K562 (cell line): ENCODE results near the gene RPL27A. TPM values are rescaled to one million over a fixed set of nuclear protein-coding genes. Genes with fewer than 3 reads are reported as not detected.
A peak's percentile ranks its signal among the peaks of the same experiment; 100 is the strongest.

ENCODE experiments used
- BACH1 ChIP-seq: fragments of 200-800 bp; sonication (Bioruptor generic); IDR thresholded peaks from 2 replicates; pipeline ENCODE4 v1.6.1; 2016; ENCODE audit warnings: missing genetic modification characterization, missing compliant biosample characterization
- CTBP1 ChIP-seq: fragments of 450-650 bp; IDR thresholded peaks from 2 replicates; pipeline ENCODE4 v1.6.1; 2016; ENCODE audit warnings: borderline replicate concordance
- FOXK1 ChIP-seq: sonication (generic); formaldehyde crosslinking; IDR thresholded peaks from 2 replicates; pipeline ENCODE4 v1.8.0; 2022; ENCODE audit warnings: missing genetic modification reagents, mild to moderate bottlenecking, borderline replicate concordance
- FOXP1 ChIP-seq: sonication (generic); formaldehyde crosslinking; IDR thresholded peaks from 2 replicates; pipeline ENCODE4 v1.8.0; 2022; ENCODE audit warnings: mild to moderate bottlenecking, missing genetic modification reagents
- GTF2E2 ChIP-seq: fragments of 200-800 bp; sonication (Bioruptor generic); IDR thresholded peaks from 2 replicates; pipeline ENCODE4 v1.6.1; 2016; ENCODE audit warnings: missing genetic modification characterization, missing compliant biosample characterization
- HDAC2 ChIP-seq: fragments of 450-650 bp; IDR thresholded peaks from 2 replicates; pipeline ENCODE4 v1.6.1; 2016; ENCODE audit warnings: mild to moderate bottlenecking
- MAFF ChIP-seq: IDR thresholded peaks from 2 replicates; pipeline ENCODE4 v1.6.1; 2012; ENCODE audit warnings: low read length, improper control_type of control experiment
- MEF2D ChIP-seq: conservative IDR thresholded peaks from 2 replicates; pipeline ENCODE4 v1.6.1; 2016; ENCODE audit warnings: low read depth, missing genetic modification characterization, missing compliant biosample characterization
- MTA3 ChIP-seq: fragments of 450-650 bp; formaldehyde crosslinking; IDR thresholded peaks from 2 replicates; pipeline ENCODE4 v1.6.1; 2017; ENCODE audit warnings: mild to moderate bottlenecking, borderline replicate concordance
- NUFIP1 ChIP-seq: fragments of 450-650 bp; IDR thresholded peaks from 2 replicates; pipeline ENCODE4 v1.6.1; 2018; ENCODE audit not compliant: partially characterized antibody
- PHF8 ChIP-seq: fragments of 200-600 bp; sonication (generic); IDR thresholded peaks from 2 replicates; pipeline ENCODE4 v1.6.1; 2012; ENCODE audit warnings: mixed run types, mild to moderate bottlenecking, inconsistent platforms, low read length, moderate library complexity, borderline replicate concordance
- RFX5 ChIP-seq: IDR thresholded peaks from 2 replicates; pipeline ENCODE4 v1.6.1; 2011; ENCODE audit warnings: low read depth, mild to moderate bottlenecking, improper control_type of control experiment, low read length
- SAP30 ChIP-seq: fragments of 200-600 bp; sonication (generic); IDR thresholded peaks from 2 replicates; pipeline ENCODE4 v1.6.1; 2012; ENCODE audit warnings: borderline replicate concordance, low read depth, mild to moderate bottlenecking, moderate library complexity, low read length, control low read depth, inconsistent platforms; ENCODE audit not compliant: insufficient read depth, poor library complexity, severe bottlenecking
- SIN3A ChIP-seq, 2 experiments: fragments of 150-350 bp in 1 of 2; IDR thresholded peaks; 2 replicates each; pipeline ENCODE4 v1.6.1; 2011 to 2016; ENCODE audit warnings: borderline replicate concordance in 2 of 2, low read depth in 2 of 2, low read length in 2 of 2, mild to moderate bottlenecking in 2 of 2, moderate library complexity in 2 of 2; ENCODE audit not compliant: control insufficient read depth in 1 of 2
- SMAD1 ChIP-seq: fragments of 150-350 bp; IDR thresholded peaks from 2 replicates; pipeline ENCODE4 v1.6.1; 2014; ENCODE audit warnings: low read length, low read depth; ENCODE audit not compliant: partially characterized antibody
- SP1 ChIP-seq: sonication (generic); formaldehyde crosslinking; IDR thresholded peaks from 2 replicates; pipeline ENCODE4 v1.8.1; 2022; ENCODE audit warnings: mild to moderate bottlenecking, missing genetic modification reagents
- SRF ChIP-seq, 2 experiments: fragments of 250-450, 450-650 bp in 1 of 2; sonication (Bioruptor Pico) in 1 of 2; sonication (generic) in 1 of 2; formaldehyde crosslinking; IDR thresholded peaks; 2 replicates each; pipeline versions ENCODE4 v1.5.0 to v1.5.1; 2020 to 2022; ENCODE audit warnings: mild to moderate bottlenecking in 1 of 2, missing genetic modification reagents in 1 of 2
- TOE1 ChIP-seq, 2 experiments: fragments of 450-650 bp in 1 of 2; sonication (generic) in 1 of 2; formaldehyde crosslinking in 1 of 2; IDR thresholded peaks; 2 replicates each; pipeline versions ENCODE4 v1.7.1 to v1.8.0; 2016 to 2022; ENCODE audit warnings: borderline replicate concordance in 2 of 2, mild to moderate bottlenecking in 2 of 2, antibody characterized with exemption in 1 of 2, inconsistent platforms in 1 of 2, low read depth in 1 of 2, missing genetic modification reagents in 1 of 2, moderate library complexity in 1 of 2
- ZC3H4 ChIP-seq: sonication (generic); formaldehyde crosslinking; IDR thresholded peaks from 2 replicates; pipeline ENCODE4 v1.9.0; 2021; ENCODE audit warnings: missing genetic modification reagents, borderline replicate concordance
- ZFPM2 ChIP-seq: fragments of 250-450 bp; sonication (Bioruptor Pico); IDR thresholded peaks from 2 replicates; pipeline ENCODE4 v1.5.1; 2022; ENCODE audit warnings: mild to moderate bottlenecking
- ZNF143 ChIP-seq: sonication (generic); formaldehyde crosslinking; IDR thresholded peaks from 2 replicates; pipeline ENCODE4 v1.9.0; 2022; ENCODE audit warnings: mild to moderate bottlenecking, missing genetic modification reagents
- ZNF764 ChIP-seq: fragments of 250-450 bp; sonication (Bioruptor Pico); IDR thresholded peaks from 2 replicates; pipeline ENCODE4 v1.4.0; 2020; ENCODE audit warnings: low read depth, mild to moderate bottlenecking, moderate library complexity
- ZSCAN29 ChIP-seq: fragments of 450-650 bp; IDR thresholded peaks from 2 replicates; pipeline ENCODE4 v1.6.1; 2017
- polyA plus RNA-seq, 8 experiments: library from polyadenylated mRNA; depleted of rRNA in 4 of 8; stranded (reverse) in 5 of 8; unstranded in 3 of 8; fragments of >200 nt; fragmentation: Nextera tagmentation in 2 of 8; fragmentation: Illumina TruSeq in 1 of 8; extraction: Ambion mirVana in 2 of 8; extraction: Trizol in 1 of 8; gene quantifications; 2 replicates each; pipeline versions ENCODE4 v1.2.1 to v1.2.3, GENCODE V29; 2011 to 2014; ENCODE audit warnings: inconsistent platforms in 1 of 8, missing spikeins in 1 of 8
- total RNA-seq, 7 experiments: library from RNA; depleted of rRNA in 6 of 7; stranded (reverse); fragments of >200 nt in 6 of 7; fragmentation: Illumina TruSeq in 2 of 7; extraction: Trizol in 2 of 7; gene quantifications; 2 replicates each; pipeline versions ENCODE4 v1.2.1 to v1.2.3, GENCODE V29; 2011 to 2021; ENCODE audit warnings: low replicate concordance in 1 of 7
- TF ChIP-seq, protein P1 (sequence below), 2 experiments: fragments of 450-650 bp; IDR thresholded peaks; 2 replicates each; pipeline ENCODE4 v1.6.1; 2016
- TF ChIP-seq, protein P2 (sequence below): fragments of 450-650 bp; IDR thresholded peaks from 2 replicates; pipeline ENCODE4 v1.6.1; 2016; ENCODE audit warnings: antibody characterized with exemption

RPL27A gene
- total and polyA plus RNA-seq, 9 of the 15 experiments (the other 6 are each of a cell fraction or from before 2014, with no cell fraction given): 790 to 4,241 (median 2,267) TPM

GRCh38 chr11:8682303-8683114, at the start of gene RPL27A, which contains the start of gene TRIM66 (continued):
- TF ChIP-seq FOXK1 (CRISPR knock-in tag) (0 out of 2 replicates have a peak, but pooled peaks have one; percentile 7), ZSCAN29 (no peak), ZNF764 (CRISPR knock-in tag) (no peak), ZNF143 (CRISPR knock-in tag) (no peak), SAP30 (peak; percentile 49), MAFF (peak; percentile 35; the same call in 1 of the 2 replicates), ZC3H4 (CRISPR knock-in tag) (0 out of 2 replicates have a peak, but pooled peaks have one; percentile 28), SIN3A (IDR thresholded peaks at IDR 0.05; ENCODE audit: borderline replicate concordance in 2 of 2, control insufficient read depth in 1 of 2, low read depth in 2 of 2, low read length in 2 of 2) (peak; percentile 48 to 51; a peak in 2 of 4 replicates), MTA3 (0 out of 2 replicates have a peak, but pooled peaks have one; percentile 69), SRF (CRISPR knock-in tag; IDR thresholded peaks at IDR 0.05) (peak in 1 of 2 experiments; percentile 76; a peak in 2 of 4 replicates), SP1 (peak; percentile 86), RFX5 (no peak), BACH1 (no peak), MEF2D (tag) (no peak), ZFPM2 (CRISPR knock-in tag) (0 out of 2 replicates have a peak, but pooled peaks have one; percentile 25), SMAD1 (peak; percentile 74), CTBP1 (peak; percentile 60), NUFIP1 (no peak), GTF2E2 (tag) (peak; percentile 98), TOE1 (IDR thresholded peaks at IDR 0.05; ENCODE audit: borderline replicate concordance) (no peak), TOE1 (CRISPR knock-in tag; IDR thresholded peaks at IDR 0.05; ENCODE audit: borderline replicate concordance, low read depth) (peak; percentile 30; the same call in 1 of the 2 replicates), HDAC2 (peak; percentile 28; the same call in 1 of the 2 replicates), PHF8 (peak; percentile 98), FOXP1 (CRISPR knock-in tag) (peak; percentile 52; the same call in 1 of the 2 replicates)
- TF ChIP-seq, protein P1, sequence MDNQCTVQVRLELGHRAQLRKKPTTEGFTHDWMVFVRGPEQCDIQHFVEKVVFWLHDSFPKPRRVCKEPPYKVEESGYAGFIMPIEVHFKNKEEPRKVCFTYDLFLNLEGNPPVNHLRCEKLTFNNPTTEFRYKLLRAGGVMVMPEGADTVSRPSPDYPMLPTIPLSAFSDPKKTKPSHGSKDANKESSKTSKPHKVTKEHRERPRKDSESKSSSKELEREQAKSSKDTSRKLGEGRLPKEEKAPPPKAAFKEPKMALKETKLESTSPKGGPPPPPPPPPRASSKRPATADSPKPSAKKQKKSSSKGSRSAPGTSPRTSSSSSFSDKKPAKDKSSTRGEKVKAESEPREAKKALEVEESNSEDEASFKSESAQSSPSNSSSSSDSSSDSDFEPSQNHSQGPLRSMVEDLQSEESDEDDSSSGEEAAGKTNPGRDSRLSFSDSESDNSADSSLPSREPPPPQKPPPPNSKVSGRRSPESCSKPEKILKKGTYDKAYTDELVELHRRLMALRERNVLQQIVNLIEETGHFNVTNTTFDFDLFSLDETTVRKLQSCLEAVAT (IDR thresholded peaks at IDR 0.05): peak; percentile 30 to 71; a peak in 1 of 4 replicates
- TF ChIP-seq, protein P2, sequence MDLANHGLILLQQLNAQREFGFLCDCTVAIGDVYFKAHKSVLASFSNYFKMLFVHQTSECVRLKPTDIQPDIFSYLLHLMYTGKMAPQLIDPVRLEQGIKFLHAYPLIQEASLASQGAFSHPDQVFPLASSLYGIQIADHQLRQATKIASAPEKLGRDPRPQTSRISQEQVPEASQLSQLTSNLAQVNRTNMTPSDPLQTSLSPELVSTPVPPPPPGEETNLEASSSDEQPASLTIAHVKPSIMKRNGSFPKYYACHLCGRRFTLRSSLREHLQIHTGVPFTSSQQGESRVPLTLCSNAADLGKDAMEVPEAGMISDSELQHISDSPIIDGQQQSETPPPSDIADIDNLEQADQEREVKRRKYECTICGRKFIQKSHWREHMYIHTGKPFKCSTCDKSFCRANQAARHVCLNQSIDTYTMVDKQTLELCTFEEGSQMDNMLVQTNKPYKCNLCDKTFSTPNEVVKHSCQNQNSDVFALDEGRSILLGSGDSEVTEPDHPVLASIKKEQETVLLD: no peak
